Osteoblast (primary cell): Measurements from ENCODE around the gene PODNL1. TPM values are rescaled to one million over a fixed set of nuclear protein-coding genes. Genes with fewer than 3 reads are reported as not detected.
A peak's percentile ranks its signal among the peaks of the same experiment; 100 is the strongest.
"Not testable (repeated sequence)": the region's sequence is repeated elsewhere in the genome, so short reads cannot be mapped to it uniquely, and the experiment has no call there.

Experiments used
- DNase-seq: peaks from one replicate; pipeline ENCODE4 v3.0.0; 2011; ENCODE audit warnings: low spot score, mixed read lengths; ENCODE audit not compliant: insufficient read length; ENCODE audit errors: missing footprints
- H2AFZ ChIP-seq: 2 replicates; pipeline ENCODE4 v1.6.0; 2011; ENCODE audit warnings: mild to moderate bottlenecking, low read length
- H3K27ac ChIP-seq: 2 replicates; pipeline ENCODE4 v1.5.1; 2011; ENCODE audit warnings: mild to moderate bottlenecking, low read depth, low read length, moderate library complexity
- H3K27me3 ChIP-seq: 2 replicates; pipeline ENCODE4 v1.6.0; 2012; ENCODE audit warnings: mild to moderate bottlenecking, control low read depth, inconsistent platforms, low read length, moderate library complexity; ENCODE audit not compliant: insufficient read depth
- H3K36me3 ChIP-seq: 2 replicates; pipeline ENCODE4 v1.5.1; 2011; ENCODE audit warnings: mild to moderate bottlenecking, low read length, control low read depth, moderate library complexity; ENCODE audit not compliant: insufficient read depth
- H3K4me1 ChIP-seq: 2 replicates; pipeline ENCODE4 v1.5.1; 2011; ENCODE audit warnings: mild to moderate bottlenecking, low read length, control low read depth, moderate library complexity; ENCODE audit not compliant: insufficient read depth
- H3K4me2 ChIP-seq: 2 replicates; pipeline ENCODE4 v1.6.0; 2011; ENCODE audit warnings: mild to moderate bottlenecking, low read length; ENCODE audit not compliant: insufficient read depth
- H3K4me3 ChIP-seq: fragments of 200-600 bp; sonication (generic); 3 replicates; pipeline ENCODE4 v1.5.1; 2012; ENCODE audit warnings: mild to moderate bottlenecking, low read length, inconsistent platforms; ENCODE audit not compliant: insufficient read depth
- H3K79me2 ChIP-seq: 2 replicates; pipeline ENCODE4 v1.6.0; 2012; ENCODE audit warnings: mild to moderate bottlenecking, low read length, control low read depth, inconsistent platforms; ENCODE audit not compliant: insufficient read depth
- H3K9me3 ChIP-seq: 2 replicates; pipeline ENCODE4 v1.5.1; 2011; ENCODE audit warnings: low read depth, low read length, control low read depth
- H4K20me1 ChIP-seq: 2 replicates; pipeline ENCODE4 v1.6.0; 2012; ENCODE audit warnings: mild to moderate bottlenecking, low read length, control low read depth; ENCODE audit not compliant: insufficient read depth
- CTCF ChIP-seq: IDR thresholded peaks from 2 replicates; pipeline ENCODE4 v1.5.1; 2011; ENCODE audit warnings: mild to moderate bottlenecking, low read depth, low read length, moderate library complexity; ENCODE audit errors: extremely low read depth
- total RNA-seq: library from RNA; depleted of rRNA; stranded (reverse); fragments of >200 nt; gene quantifications from 2 replicates; pipeline ENCODE4 v1.2.3, GENCODE V29; 2012

PODNL1 gene
- total RNA-seq, 1 donor = 4.0 TPM

DNA sequence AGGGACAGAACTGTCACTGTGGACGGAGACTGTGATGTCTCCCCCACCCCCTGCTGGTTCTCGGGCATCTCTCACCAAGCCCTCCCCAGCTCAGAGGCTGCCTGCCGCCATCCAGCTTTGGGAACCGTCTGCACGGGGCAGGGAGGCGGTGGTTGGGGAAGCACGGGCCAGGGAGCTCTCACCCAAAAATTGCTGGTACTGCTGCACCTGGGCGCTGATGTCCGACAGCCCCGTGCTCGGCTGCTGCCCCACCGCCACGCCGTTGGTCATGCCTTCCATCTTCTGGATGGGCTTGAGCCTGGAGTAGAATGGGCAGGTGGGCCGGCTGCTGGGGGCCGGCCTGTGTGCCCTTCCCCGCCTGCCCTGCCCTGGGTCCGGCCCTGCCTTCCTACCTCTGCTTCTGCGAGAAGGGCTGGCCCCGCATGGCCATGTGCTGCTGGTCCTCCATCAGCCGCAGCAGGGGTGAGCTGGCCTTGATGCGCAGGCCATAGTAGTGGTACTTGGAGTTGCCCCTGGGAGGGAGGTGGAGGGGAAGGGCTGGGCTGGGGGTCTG lies 30.2 kb upstream of the PODNL1 start:
- Histone ChIP-seq H3K9me3 (no peaks in the 10 kb centered on the region), H3K27me3 (no peaks in the 10 kb centered on the region), H3K79me2 (no peaks in the 10 kb centered on the region), H3K27ac (no peak overlapping the region), H3K4me2 (no peak overlapping the region), H3K36me3 (peaks cover 46% of the 10 kb centered on the region), H3K4me3 (no peak overlapping the region), H4K20me1 (no peaks in the 10 kb centered on the region), H2AFZ (no peak overlapping the region), H3K4me1 (peaks cover 7% of the 10 kb centered on the region)
- DNase-seq = no peak
- no peak for TF ChIP-seq CTCF

- not testable (repeated sequence) for H3K4me3 ChIP-seq, H3K79me2 ChIP-seq, H2AFZ ChIP-seq, H3K4me1 ChIP-seq, H3K27me3 ChIP-seq, H3K4me2 ChIP-seq, DNase-seq, H4K20me1 ChIP-seq, H3K27ac ChIP-seq, H3K9me3 ChIP-seq
- peaks cover 41% of the 10 kb centered on the region for H3K36me3 ChIP-seq
These were observed 29.0 kb upstream of the PODNL1 start for GRCh38 chr19:13967206-13967605.

GRCh38 chr19:13966684-13967128 lies 28.5 kb upstream of the PODNL1 start:
- peak; percentile 80 for DNase-seq
- H3K9me3 ChIP-seq = no peaks in the 10 kb centered on the region
- H3K4me3 ChIP-seq = no peak overlapping the region
- H4K20me1 ChIP-seq = no peaks in the 10 kb centered on the region
- H3K79me2 ChIP-seq = no peaks in the 10 kb centered on the region
- H3K4me2 ChIP-seq = no peak overlapping the region
- H2AFZ ChIP-seq = no peak overlapping the region
- TF ChIP-seq CTCF = no peak
- no peak overlapping the region for H3K27ac ChIP-seq
- peaks cover 41% of the 10 kb centered on the region for H3K36me3 ChIP-seq
- no peaks in the 10 kb centered on the region for H3K27me3 ChIP-seq
- H3K4me1 ChIP-seq = peaks cover 7% of the 10 kb centered on the region

DNA sequence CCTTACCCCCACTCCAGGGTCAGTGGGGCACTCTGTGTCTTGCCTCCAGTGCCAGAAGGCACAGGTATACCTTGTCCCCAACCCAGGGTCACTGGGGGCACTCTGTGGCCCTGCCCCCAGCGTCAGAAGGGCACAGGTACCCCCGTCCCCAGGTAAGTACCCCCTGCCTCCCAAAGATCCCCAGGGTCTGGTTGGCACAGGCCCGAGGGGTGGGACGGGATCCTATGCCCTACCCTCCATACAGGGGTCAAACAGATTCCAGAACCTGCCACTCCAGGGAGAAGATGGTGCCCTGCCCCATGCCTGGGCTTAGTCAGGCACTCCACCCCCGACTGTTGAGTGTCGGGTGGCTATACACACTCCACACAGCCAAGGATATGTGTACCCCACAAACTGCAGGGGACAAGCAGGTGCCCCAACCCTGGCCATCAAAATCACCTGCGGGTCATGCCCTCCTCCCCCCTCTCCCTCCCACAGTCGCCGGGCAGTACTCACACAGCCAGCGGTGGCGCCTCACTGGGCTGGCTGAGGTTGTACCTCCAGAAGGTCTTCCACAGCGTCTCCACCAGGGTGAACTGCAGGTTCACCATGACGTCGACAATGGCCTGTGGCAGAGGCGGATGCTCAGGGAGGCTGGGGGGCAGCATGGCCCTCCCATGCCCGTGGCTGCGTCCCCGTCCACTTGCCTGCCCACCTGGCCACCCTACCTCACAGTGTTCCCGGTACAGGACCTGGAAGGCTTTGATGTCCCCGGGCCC lies 27.9 kb upstream of the PODNL1 start:
- Histone ChIP-seq H3K27ac (no peak overlapping the region), H2AFZ (no peak overlapping the region), H3K4me3 (no peak overlapping the region), H3K27me3 (no peaks in the 10 kb centered on the region), H3K36me3 (peaks cover 41% of the 10 kb centered on the region), H3K4me2 (no peak overlapping the region), H3K9me3 (no peaks in the 10 kb centered on the region), H4K20me1 (no peaks in the 10 kb centered on the region), H3K79me2 (no peaks in the 10 kb centered on the region), H3K4me1 (peaks cover 7% of the 10 kb centered on the region)
- DNase-seq = peak; percentile 68
- TF ChIP-seq CTCF = no peak
